ENCODE measurements around the gene STEEP1. TPM values are rescaled to one million over a fixed set of nuclear protein-coding genes. Genes with fewer than 3 reads are reported as not detected.

STEEP1 gene
- total and polyA plus RNA-seq, 10 of the 15 experiments (the other 5 are each of a cell fraction or from before 2014, with no cell fraction given): 15.1 to 53.8 (median 26.0) TPM

DNA sequence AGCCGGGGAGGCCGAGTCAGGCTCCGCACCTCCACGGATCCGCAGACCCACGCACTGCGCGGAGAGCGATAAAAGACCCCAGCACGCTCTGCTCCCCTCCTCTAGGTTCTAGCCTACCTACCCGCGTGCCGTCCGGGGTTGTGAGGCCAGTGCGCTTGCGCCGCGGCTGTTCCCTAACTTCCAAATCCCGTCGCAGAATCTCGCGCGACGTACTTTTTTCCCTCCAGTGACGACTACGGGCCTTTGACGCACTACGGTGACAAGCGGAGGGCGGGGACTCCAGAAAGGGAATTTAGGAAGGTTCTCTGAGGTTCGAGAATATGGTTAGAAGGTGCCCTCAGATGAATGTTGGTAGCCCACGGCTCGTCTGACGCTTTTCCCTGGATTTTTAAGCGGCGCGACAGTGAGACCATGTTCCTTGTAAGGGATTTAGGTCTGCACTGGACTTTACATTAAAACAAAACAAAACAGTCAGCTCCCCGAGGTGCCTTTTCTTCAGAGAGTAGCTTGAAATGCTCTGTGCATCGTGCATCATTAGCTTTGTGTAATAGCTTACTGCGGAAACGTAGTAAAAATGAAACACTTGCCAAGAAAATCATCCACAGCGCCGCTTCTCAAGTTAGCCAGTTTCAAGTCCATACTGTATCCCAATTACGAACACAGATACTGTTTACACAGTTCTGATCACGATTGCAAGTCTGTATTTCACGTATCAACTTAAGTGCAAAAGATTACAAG, 41.2 kb upstream of the STEEP1 start, which contains the start of gene NKRF:
NKRF (minus strand) TSS at position 145 of the 738 bp plus-strand sequence.
- POLR2A ChIA-PET: interaction anchor here (0.9 to 2.1 kb wide), 12 partner anchors 10 to 152 kb away, joined by 3 to 13 read pairs (median 5); partner anchors contain the start of genes SOWAHD and UBE2A
- Histone ChIP-seq H3K79me2 (ENCODE audit: control insufficient read depth, insufficient read depth, low read length) (peaks cover 44% of the 10 kb centered on the region), H3K9me3 (replicated peaks; ENCODE audit: control insufficient read depth, insufficient read depth, low read length) (no peaks in the 10 kb centered on the region), H3K4me1 (ENCODE audit: control insufficient read depth, insufficient read depth, low read length) (no peaks in the 10 kb centered on the region; the same call in 1 of the 2 replicates), H3K27me3 (replicated peaks in 1 of 2; ENCODE audit: control insufficient read depth in 2 of 2, insufficient read depth in 2 of 2, low read length in 1 of 2) (no peaks in the 10 kb centered on the region), H2AFZ (ENCODE audit: control insufficient read depth, low read depth, low read length) (peak within 1 kb of the TSS; percentile 76), H4K20me1 (ENCODE audit: control insufficient read depth, insufficient read depth) (no peaks in the 10 kb centered on the region), H3K27ac (ENCODE audit: control insufficient read depth, insufficient read depth) (peak within 1 kb of the TSS; percentile 85), H3K4me3 (peak within 1 kb of the TSS; percentile 57), H3K9ac (ENCODE audit: control insufficient read depth, insufficient read depth, low read length) (peak within 1 kb of the TSS; percentile 77), H3K4me2 (ENCODE audit: control insufficient read depth, insufficient read depth) (peak within 1 kb of the TSS; percentile 34), H3K36me3 (ENCODE audit: control insufficient read depth in 2 of 2, insufficient read depth in 2 of 2, low read length in 1 of 2) (no peaks in the 10 kb centered on the region; a peak in 1 of 4 replicates)
- SMC1A ChIA-PET (ENCODE audit: uncharacterized antibody, unreplicated experiment): interaction anchor here (0.9 to 2.3 kb wide), 7 partner anchors 10 to 158 kb away, joined by 3 to 9 read pairs (median 5); partner anchors contain the start of gene SEPTIN6
- DNase-seq (ENCODE audit: low read depth, low spot score) (peak; percentile 78), FAIRE-seq (no peak), ATAC-seq (peak; percentile 78)
- in situ Hi-C loops (cut with MboI): no loop called here
- CTCF ChIA-PET: interaction anchor here (0.6 to 2.2 kb wide), 12 partner anchors 9 to 178 kb away, joined by 3 to 13 read pairs (median 3); no protein-coding TSS in a partner anchor
- RAD21 ChIA-PET (ENCODE audit: unreplicated experiment): interaction anchor here (0.7 to 2.6 kb wide), 15 partner anchors 12 to 185 kb away, joined by 3 to 9 read pairs (median 4); partner anchors contain the start of genes RPL39, SEPTIN6, SLC25A5 and UBE2A
- intact Hi-C loops (cut with micrococcal nuclease; ENCODE audit: unreplicated experiment): no loop called here
- BruUV-seq (replicated peaks): TSS peak; percentile 85
- 24% methylated on average over 42 of the region's 46 CpGs for WGBS (ENCODE audit: insufficient coverage, insufficient replicate concordance, low lambda C conversion rate, missing lambda C conversion rate)
- TF ChIP-seq CEBPZ (IDR thresholded peaks at IDR 0.05; ENCODE audit: low read depth, low read length) (no peak), POLR2A (IDR thresholded peaks at IDR 0.05; ENCODE audit: low read depth, low read length) (peak; percentile 93), BRCA1 (IDR thresholded peaks at IDR 0.05; ENCODE audit: low read depth, low read length) (peak; percentile 82), ZNF207 (IDR thresholded peaks at IDR 0.05; ENCODE audit: borderline replicate concordance) (no peak), JUNB (IDR thresholded peaks at IDR 0.05) (peak; percentile 10; the same call in 1 of the 2 replicates), MEF2A (IDR thresholded peaks at IDR 0.05; ENCODE audit: insufficient read depth, low read depth, low read length) (no peak), ZBTB11 (CRISPR knock-in tag; IDR thresholded peaks at IDR 0.05) (no peak), POLR2AphosphoS2 (IDR thresholded peaks at IDR 0.05; ENCODE audit: low read depth, low read length) (peak; percentile 87; the same call in 1 of the 2 replicates), ZBED1 (IDR thresholded peaks at IDR 0.05; ENCODE audit: borderline replicate concordance) (no peak), CBFB (IDR thresholded peaks at IDR 0.05; ENCODE audit: low read depth) (peak; percentile 55; the same call in 1 of the 2 replicates), ZNF592 (IDR thresholded peaks at IDR 0.05) (no peak), MXI1 (IDR thresholded peaks at IDR 0.05; ENCODE audit: low read depth, low read length) (peak; percentile 66; the same call in 1 of the 2 replicates)

Data from GM12878 (cell line).